Heart left ventricle (tissue), 13 donors: ENCODE data around the gene CBX1.

ENCODE experiments used
- CTCF ChIP-seq, 12 donors: fragments of 200-600 bp; sonication (generic) in 4 of 12; IDR thresholded peaks; one replicate each; pipeline versions ENCODE4 v1.5.0 to v1.8.0; 2018 to 2022; ENCODE audit warnings: antibody characterized with exemption in 12 of 12, mild to moderate bottlenecking in 5 of 12
- POLR2A ChIP-seq, 2 donors: fragments of 450-650 bp; IDR thresholded peaks; one replicate each; pipeline ENCODE4 v1.6.1; 2017; ENCODE audit warnings: antibody characterized with exemption in 2 of 2, mild to moderate bottlenecking in 2 of 2, moderate library complexity in 2 of 2
- donor health status: ischemic (EF 13 %, LVEDD 7.1; RV severe dilation, severe dysfunction).
- donor health status: DM: no; HTN: yes; CAD: no.
- donor health status: DM: no; HTN: no; CAD: no.
- donor health status: ischemic (EF 25% LVEDD 6.9; RV normal size, moderate dysfunction).
- donor health status: ischemic (EF 25% LVEDD 5.7; RV mildly dilated, moderate dysfunction).
- donor health status: ischemic (EF 35%, LVEDD 5.7; RV mildly dilated, moderate dysfunction).
- donor health status: nonischemic (EF 11% LVEDD 7.7; RV severe dilation, severe dysfunction).
- donor health status: DM: yes; HTN: yes; CAD: no.
- donor health status: PGD.
- donor health status: ischemic (EF 29% LVEDD 5.4; RV normal size, mild dysfunction).
- donor health status: nonischemic (EF 23%, LVEDD 6.1; RV moderate dilation, normal function).

GRCh38 chr17:48123776-48124388 is 22.6 kb upstream of the CBX1 start:
- TF ChIP-seq CTCF (IDR thresholded peaks at IDR 0.05) (no peak), POLR2A (IDR thresholded peaks at IDR 0.05) (no peak)
